ENCODE measurements around the gene RHBDF1.
"Not testable (repeated sequence)": the region's sequence is repeated elsewhere in the genome, so short reads cannot be mapped to it uniquely, and the experiment has no call there.

RHBDF1 gene

GRCh38 chr16:35011-35677 lies 37.3 kb downstream of the RHBDF1 start:
- no peak overlapping the region for H3K4me3 ChIP-seq (ENCODE audit: low read depth, low read length)
- no peak for DNase-seq (ENCODE audit: low read depth)
- no peak for TF ChIP-seq CTCF (conservative IDR thresholded peaks at IDR 0.05; ENCODE audit: low read depth, low read length)

- no peak overlapping the region for H3K4me3 ChIP-seq (ENCODE audit: low read depth, low read length)
- no peak for TF ChIP-seq CTCF (conservative IDR thresholded peaks at IDR 0.05; ENCODE audit: low read depth, low read length)
- DNase-seq (ENCODE audit: low read depth): no peak
Measured at GRCh38 chr16:34648-34987, 37.8 kb downstream of the RHBDF1 start.

- no peak for TF ChIP-seq CTCF (conservative IDR thresholded peaks at IDR 0.05; ENCODE audit: low read depth, low read length)
- H3K4me3 ChIP-seq (ENCODE audit: low read depth, low read length): no peak overlapping the region
- DNase-seq (ENCODE audit: low read depth): no peak
Measured at GRCh38 chr16:33877-34647, 38.4 kb downstream of the RHBDF1 start.

GRCh38 chr16:33154-33876 lies 39.1 kb downstream of the RHBDF1 start:
- not testable (repeated sequence) for H3K4me3 ChIP-seq (ENCODE audit: low read depth, low read length); DNase-seq (ENCODE audit: low read depth)

GRCh38 chr16:30627-31026 lies 41.8 kb downstream of the RHBDF1 start:
- not testable (repeated sequence) for DNase-seq (ENCODE audit: low read depth); H3K4me3 ChIP-seq (ENCODE audit: low read depth, low read length)

- DNase-seq (ENCODE audit: low read depth); H3K4me3 ChIP-seq (ENCODE audit: low read depth, low read length): not testable (repeated sequence)
Measured at GRCh38 chr16:25926-26348, 46.5 kb downstream of the RHBDF1 start.

- H3K4me3 ChIP-seq (ENCODE audit: low read depth, low read length); DNase-seq (ENCODE audit: low read depth): not testable (repeated sequence)
Measured at GRCh38 chr16:24151-24550, 48.3 kb downstream of the RHBDF1 start.

- H3K4me3 ChIP-seq (ENCODE audit: low read depth, low read length); DNase-seq (ENCODE audit: low read depth): not testable (repeated sequence)
Measured at GRCh38 chr16:20886-21285, 51.5 kb downstream of the RHBDF1 start.

- not testable (repeated sequence) for DNase-seq (ENCODE audit: low read depth); H3K4me3 ChIP-seq (ENCODE audit: low read depth, low read length)
Measured at GRCh38 chr16:17062-17765, 55.2 kb downstream of the RHBDF1 start.

- not testable (repeated sequence) for DNase-seq (ENCODE audit: low read depth)
Measured at GRCh38 chr16:10772-11171, 61.7 kb downstream of the RHBDF1 start.

More at GRCh38 chr16:10772-11171, 61.7 kb downstream of the RHBDF1 start:
- not testable (repeated sequence) for H3K4me3 ChIP-seq (ENCODE audit: low read depth, low read length)
- peak; percentile 43 for TF ChIP-seq CTCF (conservative IDR thresholded peaks at IDR 0.05; ENCODE audit: low read depth, low read length)
